Measurements from ENCODE around the gene ZNF311.

GRCh38 chr6:28953585-28954258 lies 51.4 kb downstream of the ZNF311 start:
- no peak for TF ChIP-seq EZH2 (IDR thresholded peaks at IDR 0.05; ENCODE audit: low read length, missing control alignments)
- no peak for TF ChIP-seq CTCF (conservative IDR thresholded peaks at IDR 0.05 in 1 of 2, IDR thresholded peaks at IDR 0.05 in 1 of 2; ENCODE audit: low read depth in 1 of 2, low read length in 2 of 2)
